Activated naive CD4-positive, alpha-beta T cell treated with anti-CD3 and anti-CD28 coated beads, Interleukin-2, amount 50 U/mL, for 16 hours (primary cell): ENCODE measurements around the gene COL8A1.
"Not testable (repeated sequence)": the region's sequence is repeated elsewhere in the genome, so short reads cannot be mapped to it uniquely, and the experiment has no call there.

Experiments used
- DNase-seq: peaks from one replicate; pipeline ENCODE4 v3.0.0-alpha.2; 2020

COL8A1 gene

DNA sequence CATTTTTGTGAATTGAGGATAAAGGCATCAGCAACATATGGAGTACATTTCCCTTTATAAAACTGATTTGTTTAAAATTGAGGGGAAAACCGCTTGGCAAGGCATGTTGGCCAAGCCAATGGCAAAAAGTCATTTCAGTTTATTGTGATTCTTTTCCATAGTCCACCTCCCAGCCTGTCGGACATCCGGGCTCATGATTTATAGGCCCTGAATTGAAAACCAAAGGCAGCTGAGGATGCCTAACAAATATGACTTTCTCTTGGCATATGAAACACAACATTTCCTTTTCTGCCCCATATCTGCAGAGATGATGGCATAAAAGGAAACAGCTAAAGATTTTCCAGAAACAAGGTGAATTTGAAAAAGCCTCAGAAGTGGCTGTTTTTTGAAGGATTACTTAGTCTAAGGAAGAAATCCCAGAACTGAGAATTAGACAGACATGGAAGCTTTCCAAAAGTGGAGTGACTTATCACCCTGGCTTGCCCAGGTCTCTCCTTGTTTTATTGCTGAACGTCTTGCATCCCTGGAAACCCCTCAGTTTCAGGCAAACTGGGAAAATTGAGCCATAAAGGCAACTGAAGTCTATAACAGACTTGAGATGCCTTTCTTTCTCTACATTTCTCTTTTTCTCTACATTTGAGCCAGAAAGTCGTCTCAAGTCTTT is 74.0 kb downstream of the COL8A1 start:
- no peak for DNase-seq

DNA sequence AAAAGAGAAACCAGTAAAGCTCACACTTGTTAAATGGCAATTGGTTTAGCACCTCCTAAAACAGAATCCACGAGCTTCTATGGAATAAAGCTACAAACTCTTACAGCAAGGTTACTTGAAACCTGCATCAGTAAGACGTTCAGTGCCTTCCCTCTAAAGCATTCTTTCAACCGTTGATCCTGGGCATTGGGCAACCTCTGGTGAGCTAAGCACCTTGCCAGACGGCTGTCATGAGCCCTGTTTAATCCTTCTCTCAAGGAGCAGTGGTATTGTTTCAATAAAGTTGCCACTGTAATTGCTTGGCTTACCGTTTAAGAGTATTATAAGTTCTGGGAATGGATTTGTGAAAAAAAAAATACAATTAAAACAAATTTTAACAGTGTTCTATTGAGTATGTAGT is 75.0 kb downstream of the COL8A1 start:
- no peak for DNase-seq

DNA sequence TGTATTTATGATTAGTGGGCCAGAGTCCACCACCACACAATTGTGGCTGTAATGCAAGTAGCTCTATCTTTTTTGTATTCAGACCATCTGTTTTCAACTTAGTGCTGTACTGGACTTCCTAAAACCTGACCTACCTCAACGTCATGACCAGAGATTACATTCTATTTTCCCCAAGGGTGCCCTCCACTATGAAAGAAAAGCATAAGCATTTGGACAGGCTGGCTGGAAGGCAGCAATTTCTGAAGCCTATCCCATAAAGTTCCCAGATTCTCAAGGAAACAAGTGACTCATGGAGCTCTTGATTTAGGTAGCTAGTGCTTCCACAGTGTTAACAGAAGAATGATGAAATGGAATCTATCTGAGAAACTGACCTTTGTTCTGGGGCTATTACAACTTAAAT is 75.8 kb downstream of the COL8A1 start:
- no peak for DNase-seq

DNA sequence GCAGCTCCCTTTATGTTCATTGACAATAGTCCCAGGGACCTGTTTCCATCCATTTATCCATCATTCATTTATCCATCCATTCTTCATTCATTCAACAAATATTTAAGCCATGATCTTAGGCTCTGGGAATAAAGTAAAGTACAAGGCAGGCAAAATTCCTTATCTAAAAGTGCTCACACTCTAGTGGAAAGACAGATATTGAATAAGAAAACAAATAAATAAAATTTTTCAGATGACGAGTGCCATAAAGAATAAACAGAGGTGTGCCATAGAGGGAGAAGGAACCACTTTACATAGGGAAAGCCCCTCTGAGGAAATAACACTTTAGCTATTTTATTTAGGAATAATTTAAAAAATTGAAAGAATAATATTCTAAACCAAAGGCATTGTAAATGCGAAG is 76.2 kb downstream of the COL8A1 start:
- DNase-seq = no peak

DNA sequence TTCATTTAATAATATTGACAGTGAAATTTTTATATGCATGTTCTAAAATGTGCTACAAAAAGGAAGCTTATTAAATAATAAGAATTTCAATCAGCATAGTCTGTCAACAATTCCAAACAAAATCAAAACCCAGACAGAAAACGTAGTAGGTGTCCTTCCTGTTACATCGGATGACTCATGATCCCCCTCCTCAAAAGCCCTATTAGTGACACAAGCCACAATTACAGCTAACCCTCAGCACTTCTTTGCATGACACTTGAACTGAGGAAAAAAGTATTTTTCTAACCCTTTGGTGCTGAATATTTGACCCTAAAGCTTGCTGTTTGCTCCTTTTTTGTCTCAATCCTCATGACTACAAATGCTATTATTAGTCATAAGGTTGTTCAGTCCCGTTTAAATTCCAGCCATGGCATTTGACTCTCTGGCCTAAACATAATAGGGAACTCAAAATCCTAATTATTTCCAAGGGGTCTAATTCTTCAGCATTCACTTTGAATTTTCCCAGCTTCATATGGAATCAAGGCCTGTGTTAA is 78.1 kb downstream of the COL8A1 start:
- DNase-seq = no peak

DNA sequence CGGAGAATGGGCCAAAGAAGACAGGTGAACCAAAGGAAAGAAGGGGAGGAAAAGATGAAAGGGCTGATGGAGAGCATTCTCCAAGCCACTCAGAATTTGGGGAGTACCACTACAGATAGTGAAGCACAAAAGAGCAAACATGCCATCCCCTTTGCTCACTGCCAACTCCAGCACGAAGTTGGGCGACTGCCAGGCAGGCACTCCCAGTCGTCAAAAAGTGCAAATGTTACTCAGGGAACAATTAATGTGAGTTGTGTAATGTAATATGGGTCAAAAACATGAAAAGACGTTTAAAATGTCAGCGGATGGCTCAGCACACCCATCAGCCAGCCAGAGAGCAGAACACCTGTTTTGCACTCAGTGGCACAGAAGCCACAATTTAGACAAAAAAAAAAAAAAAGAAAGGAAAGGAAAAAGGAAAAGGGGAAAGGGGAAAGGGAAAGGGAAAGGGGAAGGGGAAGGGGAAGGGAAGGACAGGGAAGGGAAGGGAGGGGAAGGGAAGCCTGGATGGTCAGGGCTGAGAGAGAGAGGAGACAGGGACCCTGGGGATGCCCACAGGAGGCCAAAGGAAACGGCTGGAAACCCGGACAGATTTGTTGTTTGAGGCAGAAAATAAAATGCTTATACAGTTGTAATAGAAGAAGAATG is 82.7 kb downstream of the COL8A1 start:
- no peak for DNase-seq

DNA sequence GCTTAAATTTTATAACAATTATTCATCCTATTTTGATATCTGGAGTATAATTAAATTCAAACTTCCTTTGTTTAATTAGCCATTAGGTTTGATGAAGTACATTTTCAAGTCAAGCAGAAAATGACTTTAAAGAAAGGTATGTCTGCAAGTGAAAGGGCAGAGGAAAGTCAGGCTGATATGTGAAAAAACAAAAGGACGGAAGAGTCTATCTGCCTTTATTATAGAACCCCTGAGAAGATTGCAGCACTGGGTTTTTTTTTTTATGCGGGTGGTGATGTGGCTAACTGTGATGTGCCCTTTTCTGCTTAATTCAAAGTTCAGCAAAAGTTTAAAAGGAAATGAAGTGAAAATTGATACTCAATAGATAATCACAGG is 83.2 kb downstream of the COL8A1 start:
- DNase-seq = no peak

DNA sequence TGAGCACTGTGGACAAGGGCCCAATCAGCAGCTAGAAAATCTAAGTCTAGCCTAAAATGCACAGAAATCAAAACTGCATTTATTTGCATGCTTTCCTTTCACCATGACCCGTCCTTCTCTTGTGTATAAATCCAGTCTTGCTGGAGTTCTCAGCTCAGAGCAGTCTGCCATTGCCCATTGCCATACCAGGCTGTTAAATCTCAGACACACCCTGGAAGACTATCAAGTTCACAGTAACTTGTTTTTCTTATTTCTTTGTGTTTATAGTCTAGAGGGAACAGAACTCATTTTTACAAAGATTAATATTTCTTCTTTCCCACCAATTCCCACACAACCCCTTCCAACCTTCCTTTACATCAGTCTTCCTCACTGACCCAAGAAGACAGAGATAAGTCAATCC is 85.9 kb downstream of the COL8A1 start:
- no peak for DNase-seq

DNA sequence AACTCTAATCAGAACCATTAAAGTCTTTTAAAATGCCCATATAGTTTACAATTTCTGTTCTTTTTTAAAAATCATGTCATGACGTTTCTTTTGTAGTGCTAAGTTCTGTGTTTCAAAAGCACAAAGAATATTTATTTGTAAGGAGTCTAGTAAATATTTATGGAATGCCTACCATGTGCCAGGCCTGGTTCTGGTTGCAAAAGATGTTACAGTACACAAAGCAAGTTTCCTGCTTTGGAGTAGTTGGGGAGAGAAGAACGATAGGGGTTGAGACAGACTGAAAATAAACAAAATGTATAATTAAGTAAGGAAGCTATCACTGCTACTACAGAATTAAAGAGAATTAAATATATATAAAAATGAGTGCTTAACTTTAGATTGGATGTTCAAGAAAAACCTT is 92.5 kb downstream of the COL8A1 start:
- DNase-seq = no peak

DNA sequence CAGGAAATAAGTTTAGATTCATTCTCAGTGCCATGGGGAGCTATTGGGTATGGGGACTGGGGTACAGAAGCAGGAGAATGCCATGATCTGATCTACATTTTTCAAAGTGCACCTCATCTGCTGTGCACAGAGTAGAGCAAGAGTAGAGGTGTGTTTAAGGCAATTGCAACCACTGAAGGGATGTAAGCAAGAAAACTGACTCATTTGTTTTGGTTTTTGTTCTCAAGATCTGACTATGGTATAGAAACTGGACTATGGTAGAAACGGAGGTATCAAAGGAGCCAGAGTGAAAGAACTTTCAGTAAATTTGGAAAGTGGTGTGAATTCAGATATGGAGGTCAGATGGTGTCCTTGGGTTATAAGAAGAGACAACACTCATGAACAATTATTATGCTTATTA is 93.1 kb downstream of the COL8A1 start:
- DNase-seq = no peak

DNA sequence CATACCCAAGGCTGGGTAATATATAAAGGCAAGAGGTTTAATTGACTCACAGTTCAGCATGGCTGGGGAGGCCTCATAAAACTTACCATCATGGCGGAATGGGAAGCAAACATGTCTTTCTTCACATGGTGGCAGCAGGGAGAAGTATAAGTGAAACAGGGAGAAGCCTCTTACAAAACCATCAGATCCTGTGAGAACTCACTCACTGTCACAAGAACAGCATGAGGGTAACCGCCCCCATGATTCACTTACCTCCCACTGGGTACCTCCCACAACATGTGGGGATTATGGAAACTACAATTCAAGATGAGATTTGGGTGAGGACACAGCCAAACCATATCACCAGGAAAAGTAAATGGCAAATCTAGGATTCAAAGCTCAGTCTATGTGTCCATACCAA is 102.0 kb downstream of the COL8A1 start:
- DNase-seq = not testable (repeated sequence)

DNA sequence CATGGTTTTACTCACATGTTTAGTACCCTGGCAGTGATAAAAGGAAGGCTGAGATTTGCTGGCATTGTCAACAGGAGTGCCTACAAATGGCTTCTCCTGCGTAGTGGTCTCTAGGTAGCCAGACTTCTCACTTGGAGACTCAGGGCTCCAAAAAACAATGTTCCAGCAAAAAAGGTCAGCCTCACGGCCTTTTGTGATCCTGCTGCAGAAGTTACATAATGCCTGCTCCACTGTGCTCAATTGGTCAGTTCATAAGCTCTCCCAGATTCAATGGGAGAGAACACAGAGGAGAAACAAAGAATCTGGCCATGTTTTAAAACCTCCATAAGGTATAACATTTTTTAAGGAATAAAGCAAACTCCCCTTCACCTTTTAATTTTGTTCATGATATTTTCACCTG is 103.2 kb downstream of the COL8A1 start:
- no peak for DNase-seq

DNA sequence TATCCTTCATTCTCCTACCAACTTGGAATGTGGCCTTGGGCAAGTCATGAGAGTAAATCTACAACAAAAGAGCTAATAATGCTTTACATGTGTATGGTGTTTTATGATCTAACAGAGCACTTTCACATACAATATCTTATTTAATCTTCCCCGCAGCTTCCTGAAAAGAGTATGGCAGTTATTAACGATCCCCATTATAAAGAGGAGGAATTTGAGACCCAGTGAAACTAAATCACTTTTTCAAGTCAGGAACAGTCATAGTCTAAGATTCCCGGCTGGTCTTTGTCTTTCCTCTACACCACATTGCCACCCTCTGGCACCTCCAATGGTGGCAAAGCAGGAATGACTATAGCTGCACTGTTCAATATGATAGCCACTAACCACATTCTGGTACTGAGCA is 109.5 kb downstream of the COL8A1 start:
- no peak for DNase-seq

DNA sequence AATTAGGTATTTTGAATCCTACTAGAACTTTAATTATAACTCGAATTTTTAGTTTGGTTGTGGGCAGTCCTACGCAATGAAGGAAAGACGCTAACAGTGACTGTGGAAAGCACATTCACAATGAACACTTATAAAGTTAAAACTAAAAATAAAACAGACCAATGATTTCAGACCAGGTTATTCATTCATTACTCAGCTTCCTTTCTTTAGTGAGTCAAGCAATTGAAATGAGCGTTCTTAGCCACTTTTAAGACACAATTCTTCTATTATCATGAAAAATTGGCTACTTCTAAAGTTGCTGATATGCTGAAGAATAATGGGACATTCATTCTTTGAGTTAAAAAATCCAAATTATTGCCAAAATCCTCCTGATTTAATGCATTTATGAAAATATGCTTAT is 113.3 kb downstream of the COL8A1 start:
- no peak for DNase-seq

DNA sequence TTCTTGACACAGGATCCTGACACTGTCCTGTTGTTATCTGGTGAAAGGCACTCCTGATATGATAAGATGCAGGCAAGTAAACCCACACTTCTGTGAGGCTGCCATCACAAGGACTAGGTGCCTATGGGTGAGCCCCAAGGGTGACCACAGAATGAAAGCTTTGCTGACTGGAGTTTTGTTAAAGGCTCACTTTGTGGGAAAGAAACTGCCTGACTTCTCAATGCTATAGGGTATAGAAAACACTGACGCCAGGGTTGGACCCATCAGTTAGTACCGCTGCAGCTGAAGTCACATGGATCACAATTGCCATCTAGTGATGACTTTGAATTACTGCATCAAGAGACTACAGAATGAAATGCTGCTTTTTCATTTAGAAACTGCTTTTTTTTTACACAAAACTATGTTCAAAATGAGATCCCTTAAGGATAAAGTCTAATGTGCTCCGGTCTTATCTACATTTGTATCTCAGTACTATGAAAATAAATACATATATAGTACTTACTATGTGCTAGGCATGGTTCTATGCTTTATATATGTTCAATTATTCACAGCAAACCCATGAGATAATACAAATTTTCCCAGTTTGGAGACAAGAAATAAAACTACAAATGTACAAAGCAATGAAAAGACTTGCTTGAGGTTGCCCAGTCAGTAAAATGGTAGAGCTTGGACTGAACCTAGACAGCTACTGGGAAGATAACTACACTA is 115.0 kb downstream of the COL8A1 start:
- no peak for DNase-seq

DNA sequence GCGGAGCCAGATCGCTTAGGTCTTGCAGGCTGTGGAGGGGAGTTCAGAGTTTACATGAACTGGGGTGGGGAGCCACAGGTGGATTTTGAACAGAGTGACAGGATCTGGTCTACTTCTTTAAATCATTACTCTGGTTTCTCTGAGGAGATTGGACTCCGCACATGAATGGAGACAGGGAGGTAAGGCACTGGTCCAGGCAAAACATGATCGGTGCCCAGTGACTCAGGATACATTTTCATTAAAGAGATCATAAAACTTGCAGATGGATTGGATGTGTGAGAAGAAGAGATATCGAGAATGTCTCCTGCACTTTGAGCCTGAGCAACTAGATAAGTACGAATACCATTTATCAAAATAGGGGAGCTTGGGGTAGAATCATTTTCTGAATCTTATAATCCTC is 117.4 kb downstream of the COL8A1 start:
- DNase-seq = no peak

DNA sequence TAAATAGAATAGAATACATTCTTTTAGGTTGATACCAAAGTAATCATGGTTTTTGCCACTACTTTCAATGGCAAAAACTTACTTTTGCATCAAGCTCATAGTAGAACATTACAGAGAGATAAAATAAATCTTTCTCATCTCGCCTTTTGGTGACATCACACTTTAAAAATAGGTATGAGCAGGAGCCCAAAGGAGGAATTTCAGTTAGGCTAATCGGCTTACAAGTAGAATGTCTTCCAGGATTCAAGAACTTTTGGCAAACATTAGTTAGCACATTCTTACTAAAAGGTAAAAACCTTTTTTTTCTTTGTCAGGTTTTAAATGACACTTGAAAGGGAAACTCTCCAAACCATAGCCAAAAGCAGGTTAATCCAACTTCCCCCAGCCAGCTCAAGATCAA is 119.6 kb downstream of the COL8A1 start:
- no peak for DNase-seq

DNA sequence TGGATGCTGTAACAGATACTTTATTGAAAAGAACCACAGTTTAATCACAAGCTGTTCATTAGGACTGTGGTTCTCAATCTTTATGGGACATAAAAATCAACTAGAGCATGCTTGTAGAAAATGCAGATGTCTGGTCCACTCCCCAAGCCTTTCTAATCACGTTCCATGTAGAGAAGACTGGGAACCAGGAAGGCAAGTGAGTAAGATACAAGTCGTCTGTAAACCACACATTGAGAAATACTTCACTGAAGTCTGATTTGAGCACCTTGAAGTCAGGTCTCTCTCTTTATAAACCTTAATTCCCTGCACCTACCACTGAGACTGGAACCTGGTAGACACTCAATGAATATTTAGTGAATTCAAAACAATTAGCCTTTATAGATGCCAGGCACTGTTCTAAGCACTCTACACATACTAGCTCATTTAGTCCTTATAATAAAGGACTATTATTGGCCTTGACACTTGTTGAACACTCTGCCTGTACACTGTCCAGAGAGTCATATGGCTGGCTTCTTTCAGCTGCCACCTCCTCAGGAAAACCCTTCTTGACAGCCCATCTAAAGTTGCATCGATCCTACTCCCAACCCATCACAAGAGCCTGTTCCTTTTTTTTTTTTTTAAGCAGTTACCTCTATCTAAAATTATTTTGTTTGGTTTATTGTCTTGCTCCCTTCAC is 120.2 kb downstream of the COL8A1 start:
- no peak for DNase-seq

DNA sequence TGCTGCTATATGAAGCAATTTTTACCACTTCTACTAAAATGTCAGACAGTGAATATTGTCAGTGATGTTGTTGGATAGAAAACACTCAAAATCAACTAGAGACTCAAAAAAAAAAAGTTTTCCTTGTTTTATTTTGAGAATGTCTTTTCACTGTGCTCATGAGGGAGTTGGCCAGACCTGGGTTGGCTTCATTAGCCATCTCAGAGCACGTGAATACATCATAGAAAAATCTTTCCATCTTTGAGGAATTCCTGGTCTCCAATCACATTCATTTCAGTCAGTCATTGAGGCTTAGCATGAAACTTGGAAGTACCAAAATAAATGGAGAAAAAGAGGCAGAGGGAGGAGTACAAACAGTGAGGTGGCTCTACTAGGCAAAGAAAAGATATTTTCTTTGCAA is 121.6 kb downstream of the COL8A1 start:
- no peak for DNase-seq

DNA sequence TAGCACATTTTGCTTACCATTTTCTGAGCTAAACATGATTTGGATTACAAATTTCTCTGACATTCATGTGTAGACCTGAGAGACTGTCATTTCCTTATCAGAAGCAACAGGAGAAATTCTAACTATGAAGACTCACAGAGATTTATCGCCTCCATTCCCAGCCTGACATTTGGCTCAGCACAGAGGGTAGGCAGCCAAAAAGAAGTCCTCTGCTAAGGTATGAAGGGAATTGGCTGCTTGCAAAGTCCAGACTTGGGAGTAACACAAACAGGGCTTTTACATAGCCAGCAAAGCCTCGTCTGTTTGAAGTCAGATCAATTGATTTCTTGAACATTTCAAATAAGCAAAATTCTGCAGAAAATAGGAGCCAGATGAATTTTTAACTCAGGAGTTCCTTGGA is 122.2 kb downstream of the COL8A1 start:
- DNase-seq = no peak

DNA sequence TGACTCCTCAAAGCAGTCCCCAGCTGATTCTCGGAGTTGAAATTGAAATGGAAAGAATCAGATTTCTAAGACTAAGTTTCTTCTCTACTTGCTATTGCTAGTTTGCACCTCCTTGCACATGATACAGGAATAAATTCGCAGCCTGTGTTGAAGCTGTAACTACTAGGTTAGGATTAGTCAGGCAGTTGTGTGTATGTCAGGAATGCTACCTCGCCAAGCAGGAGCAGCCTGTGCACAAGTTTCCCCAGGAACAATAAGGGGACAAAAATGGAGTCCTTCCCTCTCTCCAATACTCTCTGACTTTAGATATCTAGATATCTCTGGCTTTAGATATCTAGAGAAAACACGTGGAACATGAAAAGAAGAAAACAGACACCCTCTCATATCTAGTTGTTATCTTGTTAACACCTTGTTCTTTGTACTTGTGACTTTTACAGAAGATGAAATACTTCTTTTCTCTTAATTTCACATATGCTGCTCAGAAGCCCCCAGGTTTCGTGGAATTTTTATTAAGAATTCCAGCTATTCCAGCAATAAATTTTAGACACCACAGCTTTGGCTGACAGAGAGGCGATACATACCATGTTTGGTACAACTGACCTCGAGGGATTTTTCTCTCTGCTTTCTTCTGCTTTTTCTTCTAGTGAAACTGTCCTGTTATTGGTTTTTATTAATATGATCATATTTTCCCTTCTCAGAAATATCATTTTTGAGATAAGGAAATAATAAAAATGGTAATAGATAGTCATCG is 123.2 kb downstream of the COL8A1 start:
- DNase-seq = no peak

DNA sequence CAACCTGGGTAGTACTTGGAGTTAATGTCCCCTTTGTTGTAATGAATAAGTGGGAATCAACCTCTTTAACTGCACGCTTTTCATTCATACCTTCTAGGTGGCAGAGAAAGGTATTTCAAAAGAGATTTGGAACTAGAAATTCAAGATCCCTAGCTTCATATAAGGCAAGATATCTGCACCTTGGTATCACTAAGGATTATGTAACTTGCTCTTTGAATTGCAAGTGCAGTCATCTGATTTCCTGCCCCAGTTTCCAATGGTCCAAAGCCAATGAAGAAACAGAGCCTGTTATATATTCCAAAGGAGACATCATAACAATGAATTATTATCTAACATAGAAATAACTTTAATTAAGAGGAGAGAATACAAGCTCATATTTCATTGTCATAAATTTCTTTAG is 124.5 kb downstream of the COL8A1 start:
- no peak for DNase-seq

DNA sequence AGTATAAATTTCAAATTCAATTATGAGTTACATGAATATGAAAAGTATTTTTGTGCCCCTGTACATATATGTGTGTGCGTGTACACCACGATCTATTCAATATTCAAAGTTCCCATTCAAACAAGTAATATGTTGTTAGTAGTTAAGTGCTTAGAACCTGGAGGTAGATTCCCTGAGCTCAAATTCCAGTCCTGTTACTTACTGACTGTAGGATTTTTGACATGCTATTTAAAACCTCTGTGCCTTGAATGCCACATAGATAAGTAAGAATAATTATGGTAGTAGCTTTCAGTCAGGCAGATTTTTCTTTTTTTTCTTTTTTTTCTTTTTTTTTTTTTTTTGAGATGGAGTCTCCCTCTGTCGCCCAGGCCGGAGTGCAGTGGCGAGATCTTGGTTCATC is 126.0 kb downstream of the COL8A1 start:
- DNase-seq = no peak
